GM21526 (cell line): Measurements from ENCODE around the gene SULT2A1.
"Not testable (repeated sequence)": the region's sequence is repeated elsewhere in the genome, so short reads cannot be mapped to it uniquely, and the experiment has no call there.

Experiments
- ATAC-seq: cut with Tn5 transposase; IDR thresholded peaks from one replicate; pipeline ENCODE4 v1.9.1; 2021; ENCODE audit warnings: moderate library complexity; ENCODE audit not compliant: unreplicated experiment, low FRiP score

The SULT2A1 gene

DNA sequence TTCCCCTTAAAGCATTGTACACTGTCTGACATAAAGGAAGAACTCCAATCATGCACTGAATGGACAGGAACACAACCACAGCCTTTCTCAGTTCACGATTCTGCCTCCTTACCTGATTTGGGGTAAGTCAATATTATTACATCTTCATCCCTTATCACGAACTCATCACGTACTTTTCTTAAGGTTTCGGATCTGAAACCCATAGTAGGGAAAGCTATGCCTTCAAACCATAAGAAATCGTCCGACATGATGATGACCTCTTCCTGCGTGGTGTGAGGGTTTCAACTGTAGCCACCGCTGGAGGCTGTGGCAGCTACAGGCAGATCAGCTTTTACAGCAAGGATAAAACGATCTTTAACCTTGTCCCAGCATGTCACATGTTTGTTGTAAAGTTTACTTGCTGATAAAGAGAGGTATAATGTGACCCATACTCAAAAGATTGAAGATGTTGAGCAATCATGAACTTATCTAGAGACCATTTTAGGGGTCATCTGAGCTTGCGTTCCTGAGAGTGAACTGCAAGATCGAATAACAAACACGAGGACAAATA is at the start of gene SULT2A1:
Gene SULT2A1, minus strand, starts transcription at position 306 of the 550 bp plus-strand sequence. Its CDS starts 58 bp downstream, at position 248.
- no peak for ATAC-seq

DNA sequence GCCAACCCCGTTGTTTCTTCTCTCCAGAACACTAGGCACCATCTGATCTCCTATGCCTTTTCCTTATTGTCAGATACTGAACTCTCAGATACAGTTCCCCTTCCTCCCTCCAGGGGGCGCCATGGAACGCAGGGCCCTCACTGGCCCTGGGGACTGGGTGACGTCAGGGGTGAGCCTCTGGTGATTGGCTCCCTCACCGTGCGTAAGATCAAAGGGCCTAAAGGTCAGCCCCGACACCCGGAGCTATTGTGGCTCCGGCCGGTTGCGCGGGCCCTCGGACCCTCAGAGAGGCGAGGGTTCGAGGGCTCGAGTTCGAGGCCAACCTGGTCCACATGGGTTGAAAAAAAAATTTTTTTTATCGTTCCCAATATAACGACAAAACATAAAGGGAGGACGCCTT is 42.5 kb upstream of the SULT2A1 start:
- not testable (repeated sequence) for ATAC-seq

DNA sequence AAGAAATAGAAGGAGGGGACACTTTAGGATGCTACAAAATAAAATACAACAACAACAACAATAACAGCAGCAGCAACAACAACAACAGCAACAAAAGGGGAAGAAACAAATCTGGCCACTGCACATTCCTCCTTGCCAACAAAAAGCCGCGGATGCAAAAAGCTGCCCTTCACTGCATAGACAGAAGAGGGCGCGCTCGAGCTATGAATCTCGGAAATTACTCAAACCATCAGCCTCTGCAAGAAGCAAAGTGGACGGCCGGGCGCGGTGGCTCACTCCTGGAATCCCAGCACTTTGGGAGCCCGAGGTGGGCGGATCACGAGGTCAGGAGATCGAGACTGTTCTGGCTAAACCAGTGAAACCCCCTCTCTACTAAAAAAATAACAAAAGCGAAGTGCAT is 34.0 kb upstream of the SULT2A1 start:
- ATAC-seq: not testable (repeated sequence)

GRCh38 chr19:47910191-47910590 is 24.1 kb upstream of the SULT2A1 start:
- not testable (repeated sequence) for ATAC-seq

DNA sequence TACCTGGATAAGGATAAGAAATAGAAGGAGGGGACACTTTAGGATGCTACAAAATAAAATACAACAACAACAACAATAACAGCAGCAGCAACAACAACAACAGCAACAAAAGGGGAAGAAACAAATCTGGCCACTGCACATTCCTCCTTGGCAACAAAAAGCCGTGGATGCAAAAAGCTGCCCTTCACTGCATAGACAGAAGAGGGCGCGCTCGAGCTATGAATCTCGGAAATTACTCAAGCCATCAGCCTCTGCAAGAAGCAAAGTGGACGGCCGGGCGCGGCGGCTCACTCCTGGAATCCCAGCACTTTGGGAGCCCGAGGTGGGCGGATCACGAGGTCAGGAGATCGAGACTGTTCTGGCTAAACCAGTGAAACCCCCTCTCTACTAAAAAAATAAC is 23.2 kb upstream of the SULT2A1 start:
- ATAC-seq: not testable (repeated sequence)

- no peak for ATAC-seq
Measured at GRCh38 chr19:47901370-47901769, 15.3 kb upstream of the SULT2A1 start.

DNA sequence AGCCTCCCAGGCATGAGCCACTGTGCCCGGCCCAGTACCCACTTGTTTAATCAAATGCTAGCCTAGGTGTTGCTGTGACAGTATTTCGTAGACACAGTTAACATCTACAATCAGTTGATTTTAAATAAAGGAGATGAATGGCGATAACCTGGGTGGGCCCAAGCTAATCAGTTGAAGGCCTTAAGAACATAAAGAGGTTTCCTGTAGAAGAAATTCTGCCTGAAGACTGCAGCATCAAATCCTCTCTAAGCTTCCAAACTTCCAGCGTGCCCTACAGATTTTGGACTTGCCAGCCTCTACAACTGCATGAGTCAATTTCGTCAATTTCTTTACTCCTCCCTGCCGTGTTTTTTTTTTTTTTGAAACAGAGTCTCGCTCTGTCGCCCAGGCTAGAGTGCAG is 13.2 kb upstream of the SULT2A1 start:
- ATAC-seq: no peak

GRCh38 chr19:47897861-47898260 is 11.7 kb upstream of the SULT2A1 start:
- ATAC-seq: no peak

GRCh38 chr19:47896773-47897172 is 10.7 kb upstream of the SULT2A1 start:
- no peak for ATAC-seq

- ATAC-seq: no peak
Measured at GRCh38 chr19:47896019-47896418, 9.9 kb upstream of the SULT2A1 start.

DNA sequence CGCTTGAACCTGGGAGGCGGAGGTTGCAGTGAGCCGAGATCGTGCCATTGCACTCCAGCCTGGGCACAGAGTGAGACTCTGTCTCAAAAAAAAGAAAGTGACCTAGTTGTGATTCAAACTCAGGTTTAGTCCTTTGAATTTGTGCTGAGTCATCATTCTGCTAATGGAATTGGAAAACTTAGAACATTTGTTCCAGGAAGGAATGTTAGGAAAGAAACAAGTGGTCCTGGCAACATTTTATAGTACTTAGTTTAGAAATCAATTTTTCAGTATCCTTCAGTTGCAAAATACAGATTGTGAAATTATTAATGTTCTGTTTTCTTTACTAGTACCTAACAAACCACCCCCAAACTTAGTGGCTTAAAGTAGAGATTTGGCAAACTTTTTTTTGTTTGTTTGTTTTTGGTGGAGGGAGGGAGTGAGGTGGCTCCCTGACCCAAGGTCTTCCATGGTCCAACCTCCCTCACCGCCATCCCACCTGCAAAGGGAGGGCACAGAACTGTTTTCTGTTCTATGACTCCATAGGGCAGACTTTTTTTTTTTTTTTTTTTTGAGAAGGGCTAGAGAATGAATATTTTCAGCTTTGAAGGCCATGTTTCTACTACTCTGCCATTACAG is 9.2 kb upstream of the SULT2A1 start:
- no peak for ATAC-seq

- ATAC-seq: no peak
Measured at GRCh38 chr19:47891923-47892666, 6.0 kb upstream of the SULT2A1 start.

DNA sequence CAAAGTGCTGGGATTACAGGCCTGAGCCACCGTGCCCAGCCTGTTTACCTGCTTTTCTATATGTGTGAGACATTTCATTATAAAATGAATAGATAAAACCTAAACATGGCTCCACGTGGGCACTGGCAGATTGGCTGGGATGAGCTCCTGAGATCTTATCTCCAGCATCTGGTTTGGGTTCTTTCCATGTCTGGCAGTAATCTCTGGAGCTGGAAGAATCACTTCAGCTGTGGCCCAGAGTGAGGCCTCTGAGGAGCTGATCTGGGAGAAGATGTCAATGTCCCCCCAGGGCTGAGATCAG is 5.5 kb upstream of the SULT2A1 start:
- ATAC-seq: no peak

GRCh38 chr19:47890865-47891621 is 4.9 kb upstream of the SULT2A1 start:
- no peak for ATAC-seq

- ATAC-seq: no peak
Measured at GRCh38 chr19:47885067-47885463, 1.1 kb downstream of the SULT2A1 start.

GRCh38 chr19:47882890-47883289 is 3.2 kb downstream of the SULT2A1 start:
- no peak for ATAC-seq

DNA sequence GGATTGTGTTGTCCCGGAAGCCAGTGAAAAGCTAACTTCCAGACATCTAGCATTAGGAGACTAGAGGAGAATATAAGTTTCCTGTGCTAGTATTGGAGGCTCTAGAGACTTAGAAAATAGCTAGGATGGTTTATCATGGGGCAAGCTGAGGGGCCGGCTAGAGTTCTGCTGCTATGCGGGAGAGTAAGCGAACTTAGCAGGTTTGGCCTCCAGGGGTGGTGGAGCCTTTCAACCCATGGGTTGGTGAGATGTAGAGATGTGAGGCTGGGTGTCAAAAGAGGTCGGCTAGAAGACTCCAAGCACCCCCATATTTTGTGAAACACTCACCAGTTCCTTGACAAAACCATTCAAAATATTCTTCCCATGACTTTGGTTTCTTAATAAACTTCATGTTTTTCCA is 4.4 kb downstream of the SULT2A1 start:
- no peak for ATAC-seq

DNA sequence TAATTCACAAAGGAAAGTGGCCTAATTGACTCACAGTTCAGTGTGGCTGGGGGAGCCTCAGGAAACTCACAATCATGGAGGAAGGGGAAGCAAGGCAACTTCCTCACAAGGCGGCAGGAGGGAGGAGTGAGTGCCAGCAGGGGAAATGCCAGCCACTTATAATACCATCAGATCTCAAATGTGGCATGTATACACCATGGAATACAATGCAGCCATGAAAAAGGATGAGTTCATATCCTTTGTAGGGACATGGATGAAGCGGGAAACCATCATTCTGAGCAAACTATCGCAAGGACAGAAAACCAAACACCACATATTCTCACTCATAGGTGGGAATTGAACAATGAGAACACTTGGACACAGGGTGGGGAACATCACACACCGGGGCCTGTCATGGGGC is 6.7 kb downstream of the SULT2A1 start:
- not testable (repeated sequence) for ATAC-seq

- ATAC-seq: no peak
Measured at GRCh38 chr19:47878906-47879305, 7.2 kb downstream of the SULT2A1 start.

- ATAC-seq: no peak
Measured at GRCh38 chr19:47865166-47865565, 20.9 kb downstream of the SULT2A1 start.

DNA sequence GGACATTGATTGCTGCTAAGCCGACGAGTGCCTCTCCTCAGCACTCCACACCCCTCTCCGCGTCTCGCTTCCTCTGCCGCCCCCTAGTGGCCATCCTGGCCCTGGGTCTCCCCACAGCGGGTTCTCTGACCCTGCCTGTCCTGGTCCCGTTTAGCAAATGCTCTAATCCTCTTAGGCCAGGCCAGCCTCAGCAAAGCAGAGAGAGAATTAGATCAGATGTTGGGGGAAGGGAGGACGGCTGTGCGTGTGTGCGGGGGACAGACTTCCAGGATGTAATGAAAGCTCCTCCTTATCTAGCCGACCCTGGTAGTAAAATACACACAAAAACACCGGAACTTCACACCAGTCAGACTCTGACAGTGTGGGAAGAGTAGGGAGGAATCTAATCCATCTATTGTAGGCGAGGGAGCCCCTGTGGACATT is 22.6 kb downstream of the SULT2A1 start:
- no peak for ATAC-seq
